GM06990 (cell line): ENCODE data around the gene TUSC2.

ENCODE experiments used
- DNase-seq: peaks from one replicate; pipeline ENCODE4 v3.0.0-alpha.2; 2011; ENCODE audit not compliant: insufficient read length; ENCODE audit errors: extremely low read depth
- H3K27me3 ChIP-seq: replicated peaks from 2 replicates; pipeline ENCODE4 v1.6.0; 2011; ENCODE audit warnings: low read length; ENCODE audit not compliant: control insufficient read depth, insufficient read depth
- H3K36me3 ChIP-seq: 2 replicates; pipeline ENCODE4 v1.5.1; 2011; ENCODE audit warnings: low read length; ENCODE audit not compliant: control insufficient read depth, insufficient read depth
- H3K4me3 ChIP-seq: replicated peaks from 2 replicates; pipeline ENCODE4 v1.5.1; 2011; ENCODE audit warnings: low read depth, mild to moderate bottlenecking, control low read depth, low read length
- CTCF ChIP-seq: IDR thresholded peaks from 2 replicates; pipeline ENCODE4 v1.5.1; 2011; ENCODE audit warnings: low read length, control low read depth, mild to moderate bottlenecking, inconsistent platforms; ENCODE audit not compliant: insufficient read depth, poor library complexity, severe bottlenecking

Gene TUSC2

GRCh38 chr3:50279255-50280016, 48.6 kb downstream of the TUSC2 start:
- H3K27me3 ChIP-seq: no peaks in the 10 kb centered on the region; the same call in 1 of the 2 replicates
- no peaks in the 10 kb centered on the region for H3K36me3 ChIP-seq
- no peak for TF ChIP-seq CTCF
- no peak for DNase-seq
- no peak overlapping the region for H3K4me3 ChIP-seq

GRCh38 chr3:50278880-50279224, 49.2 kb downstream of the TUSC2 start, which contains the start of gene LSMEM2:
Gene LSMEM2 (plus strand): TSS chr3:50279087. CDS start chr3:50279114, 27 bp downstream.
- no peak within 1 kb of the TSS for H3K4me3 ChIP-seq
- no peaks in the 10 kb centered on the region; the same call in 1 of the 2 replicates for H3K27me3 ChIP-seq
- no peak for TF ChIP-seq CTCF
- H3K36me3 ChIP-seq: no peaks in the 10 kb centered on the region
- no peak for DNase-seq

GRCh38 chr3:50278123-50278879, 49.7 kb downstream of the TUSC2 start:
- Histone ChIP-seq H3K27me3 (no peaks in the 10 kb centered on the region; the same call in 1 of the 2 replicates), H3K36me3 (no peaks in the 10 kb centered on the region), H3K4me3 (no peak overlapping the region)
- no peak for DNase-seq
- TF ChIP-seq CTCF: no peak

DNA sequence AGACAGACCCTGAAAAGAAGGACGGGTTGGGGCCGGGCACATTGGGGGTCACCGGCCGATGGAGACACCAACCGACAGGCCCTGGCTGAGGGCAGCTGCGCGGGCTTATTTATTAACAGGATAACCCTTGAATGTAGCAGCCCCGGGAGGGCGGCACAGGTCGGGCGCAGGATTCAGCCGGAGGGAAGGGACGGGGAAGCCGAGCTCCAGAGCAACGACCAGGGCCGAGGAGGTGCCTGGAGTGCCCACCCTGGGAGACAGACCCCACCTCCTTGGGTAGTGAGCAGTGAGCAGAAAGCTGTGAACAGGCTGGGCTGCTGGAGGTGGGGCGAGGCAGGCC, 51.3 kb downstream of the TUSC2 start:
- no peak for TF ChIP-seq CTCF
- H3K27me3 ChIP-seq: no peaks in the 10 kb centered on the region; the same call in 1 of the 2 replicates

DNA sequence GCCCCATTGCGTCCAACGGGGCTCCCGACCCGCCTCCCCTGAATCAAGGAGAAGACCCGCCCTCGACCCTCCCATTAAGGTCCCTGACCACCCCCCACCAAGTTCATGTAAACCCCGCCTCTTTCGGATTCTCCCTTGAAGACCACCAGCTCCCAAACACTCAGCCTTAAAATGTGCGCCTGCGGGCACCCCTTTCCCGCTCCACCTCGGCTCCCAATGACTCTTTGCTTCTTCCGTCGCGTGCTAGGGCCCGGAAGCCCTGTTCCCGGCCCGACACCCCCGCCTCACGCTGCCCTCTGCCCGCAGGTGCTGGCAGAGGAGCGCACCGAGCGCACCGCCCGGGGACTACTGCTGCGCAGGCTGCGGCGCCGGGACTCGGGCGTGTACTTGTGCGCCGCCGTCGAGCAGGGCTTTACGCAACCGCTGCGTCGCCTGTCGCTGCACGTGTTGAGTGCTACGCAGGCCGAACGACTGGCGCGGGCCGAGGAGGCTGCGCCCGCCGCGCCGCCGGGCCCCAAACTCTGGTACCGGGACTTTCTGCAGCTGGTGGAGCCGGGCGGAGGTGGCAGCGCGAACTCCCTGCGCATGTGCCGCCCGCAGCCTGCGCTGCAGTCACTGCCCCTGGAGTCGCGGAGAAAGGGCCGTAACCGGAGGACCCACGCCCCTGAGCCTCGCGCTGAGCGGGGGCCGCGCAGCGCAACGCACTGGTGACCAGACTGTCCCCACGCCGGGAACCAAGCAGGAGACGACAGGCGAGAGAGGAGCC, 51.8 kb downstream of the TUSC2 start:
- TF ChIP-seq CTCF: no peak
- Histone ChIP-seq H3K4me3 (no peak overlapping the region), H3K27me3 (no peaks in the 10 kb centered on the region; the same call in 1 of the 2 replicates), H3K36me3 (no peaks in the 10 kb centered on the region)
- DNase-seq: no peak

More for the DNA sequence above, 51.3 kb downstream of the TUSC2 start:
- Histone ChIP-seq H3K4me3 (no peak overlapping the region), H3K36me3 (no peaks in the 10 kb centered on the region)
- DNase-seq: no peak
